ENCODE measurements around the gene RIN2. TPM values are rescaled to one million over a fixed set of nuclear protein-coding genes. Genes with fewer than 3 reads are reported as not detected.

RIN2 gene, protein sequence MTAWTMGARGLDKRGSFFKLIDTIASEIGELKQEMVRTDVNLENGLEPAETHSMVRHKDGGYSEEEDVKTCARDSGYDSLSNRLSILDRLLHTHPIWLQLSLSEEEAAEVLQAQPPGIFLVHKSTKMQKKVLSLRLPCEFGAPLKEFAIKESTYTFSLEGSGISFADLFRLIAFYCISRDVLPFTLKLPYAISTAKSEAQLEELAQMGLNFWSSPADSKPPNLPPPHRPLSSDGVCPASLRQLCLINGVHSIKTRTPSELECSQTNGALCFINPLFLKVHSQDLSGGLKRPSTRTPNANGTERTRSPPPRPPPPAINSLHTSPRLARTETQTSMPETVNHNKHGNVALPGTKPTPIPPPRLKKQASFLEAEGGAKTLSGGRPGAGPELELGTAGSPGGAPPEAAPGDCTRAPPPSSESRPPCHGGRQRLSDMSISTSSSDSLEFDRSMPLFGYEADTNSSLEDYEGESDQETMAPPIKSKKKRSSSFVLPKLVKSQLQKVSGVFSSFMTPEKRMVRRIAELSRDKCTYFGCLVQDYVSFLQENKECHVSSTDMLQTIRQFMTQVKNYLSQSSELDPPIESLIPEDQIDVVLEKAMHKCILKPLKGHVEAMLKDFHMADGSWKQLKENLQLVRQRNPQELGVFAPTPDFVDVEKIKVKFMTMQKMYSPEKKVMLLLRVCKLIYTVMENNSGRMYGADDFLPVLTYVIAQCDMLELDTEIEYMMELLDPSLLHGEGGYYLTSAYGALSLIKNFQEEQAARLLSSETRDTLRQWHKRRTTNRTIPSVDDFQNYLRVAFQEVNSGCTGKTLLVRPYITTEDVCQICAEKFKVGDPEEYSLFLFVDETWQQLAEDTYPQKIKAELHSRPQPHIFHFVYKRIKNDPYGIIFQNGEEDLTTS
- total RNA-seq: 27.9 TPM

DNA sequence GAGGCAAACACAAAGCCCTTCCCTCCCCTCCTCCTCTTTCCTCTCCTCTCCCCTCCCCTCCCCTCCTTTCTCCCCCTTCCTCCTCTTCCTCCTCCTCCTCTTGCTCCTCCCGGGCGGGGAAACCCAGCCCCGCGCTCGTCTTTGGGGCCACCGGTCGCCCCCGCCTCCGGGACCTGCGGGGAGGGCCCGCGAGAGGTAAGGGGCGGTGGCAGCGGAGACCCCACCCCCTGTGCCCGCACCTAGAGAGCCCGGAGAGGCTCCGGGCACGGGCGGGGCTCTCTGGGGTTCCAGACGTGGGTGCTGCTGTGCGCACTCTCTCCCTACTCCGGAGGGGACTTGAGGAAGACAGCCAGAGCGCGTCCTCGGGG, at the start of gene RIN2:
Gene RIN2 (plus strand): TSS at position 126 of the 368 bp plus-strand sequence. CDS start 131,344 bp downstream, outside the sequence.

All from diencephalon (tissue), 1 donor.